Measurements from ENCODE around the gene TSPAN10. TPM values are rescaled to one million over a fixed set of nuclear protein-coding genes. Genes with fewer than 3 reads are reported as not detected.

TSPAN10 gene
- total and polyA plus RNA-seq, 2 of the 13 experiments (the other 11 are each of a cell fraction or from before 2014, with no cell fraction given): 0.54 to 0.75 TPM

DNA sequence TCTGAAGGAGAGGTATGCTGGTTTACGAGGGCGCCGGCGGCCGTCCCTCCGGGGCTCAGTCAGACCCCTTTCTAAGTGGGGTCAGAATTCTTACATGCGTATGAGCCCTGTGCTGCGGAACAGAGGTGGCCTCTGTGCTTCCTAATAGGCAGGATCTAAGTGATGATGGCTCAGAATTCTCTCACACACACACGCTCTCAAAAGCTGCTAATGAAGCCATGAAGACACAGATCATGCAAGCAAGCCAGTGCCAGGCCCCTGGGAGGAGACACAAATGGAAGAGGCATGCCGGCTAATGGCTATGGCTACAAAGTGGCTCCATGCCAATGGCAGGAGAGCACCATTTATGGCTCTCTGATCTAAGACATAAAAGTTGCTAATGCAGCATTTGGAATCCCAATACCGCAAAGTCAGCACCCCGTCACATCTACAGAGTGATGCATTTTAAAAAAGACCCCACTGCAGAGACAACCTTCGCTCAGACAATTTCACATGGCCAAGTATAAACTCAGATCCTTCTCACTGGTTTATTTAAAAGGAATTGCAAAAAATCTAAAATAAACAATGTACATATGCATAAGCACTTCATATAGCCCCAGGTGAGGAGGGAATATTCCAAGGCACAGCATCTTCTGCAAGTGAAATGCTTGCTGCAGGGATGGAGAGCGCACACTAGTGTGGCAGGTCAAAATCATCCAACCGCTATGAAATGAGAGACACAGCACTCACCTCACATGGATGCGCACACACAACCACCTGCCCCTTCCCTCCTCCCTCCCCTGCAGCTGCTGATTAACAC lies 24.6 kb upstream of the TSPAN10 start:
- Histone ChIP-seq H3K4me3 (replicated peaks in 1 of 3; ENCODE audit: insufficient read depth in 1 of 3, low read depth in 2 of 3, low read length in 3 of 3) (no peak overlapping the region), H3K4me2 (ENCODE audit: low read depth, low read length) (no peak overlapping the region), H3K9me3 (ENCODE audit: low read length) (no peaks in the 10 kb centered on the region), H2AFZ (ENCODE audit: low read length) (no peak overlapping the region), H3K79me2 (ENCODE audit: insufficient read depth, low read length) (peaks cover 31% of the 10 kb centered on the region), H3K36me3 (replicated peaks in 1 of 2; ENCODE audit: control insufficient read depth in 1 of 2, insufficient read depth in 2 of 2, low read length in 2 of 2) (peaks cover 44 to 78% of the 10 kb centered on the region in 2 experiments), H3K27ac (ENCODE audit: extremely low read length, insufficient read depth, low read length) (no peak overlapping the region), H3K4me1 (ENCODE audit: insufficient read depth, low read length) (peaks cover 15% of the 10 kb centered on the region), H3K9ac (ENCODE audit: insufficient read depth, low read depth, low read length) (no peak overlapping the region), H3K27me3 (ENCODE audit: control insufficient read depth in 1 of 2, insufficient read depth in 2 of 2, low read length in 2 of 2) (no peaks in the 10 kb centered on the region), H4K20me1 (ENCODE audit: insufficient read depth, low read length) (peaks cover 14% of the 10 kb centered on the region)
- ChIA-PET CTCF (ENCODE audit: low intra/inter-chr PET ratio, low total read pairs) (no interaction called here), POLR2A (no interaction called here)
- FAIRE-seq: no peak
- no peak for ATAC-seq
- no peak for DNase-seq (ENCODE audit: low spot score)
- intact Hi-C loops (cut with micrococcal nuclease; ENCODE audit: unreplicated experiment): no loop called here
- no TSS peak for BruUV-seq (replicated peaks)
- in situ Hi-C loops (cut with HindIII; ENCODE audit: extremely low pct_ligation_motif_present, low pct_unique_long_range_greater_than_20kb): no loop called here
- WGBS (ENCODE audit: low lambda C conversion rate): 92% methylated on average over 16 of the region's 16 CpGs
- TF ChIP-seq FOXJ3 (CRISPR knock-in tag; IDR thresholded peaks at IDR 0.05; ENCODE audit: borderline replicate concordance): no peak
- no peak for TF ChIP-seq BCL6 (CRISPR knock-in tag; IDR thresholded peaks at IDR 0.05)
- no peak for TF ChIP-seq ZNF724P (CRISPR knock-in tag; IDR thresholded peaks at IDR 0.05; ENCODE audit: borderline replicate concordance)
- TF ChIP-seq ZNF350 (CRISPR knock-in tag; IDR thresholded peaks at IDR 0.05; ENCODE audit: borderline replicate concordance, low read depth): no peak
- TF ChIP-seq SALL2 (CRISPR knock-in tag; IDR thresholded peaks at IDR 0.05): no peak
- TF ChIP-seq STAT5B (CRISPR knock-in tag; IDR thresholded peaks at IDR 0.05): no peak
- no peak for TF ChIP-seq ZNF614 (CRISPR knock-in tag; IDR thresholded peaks at IDR 0.05; ENCODE audit: borderline replicate concordance)
- TF ChIP-seq, protein P1, sequence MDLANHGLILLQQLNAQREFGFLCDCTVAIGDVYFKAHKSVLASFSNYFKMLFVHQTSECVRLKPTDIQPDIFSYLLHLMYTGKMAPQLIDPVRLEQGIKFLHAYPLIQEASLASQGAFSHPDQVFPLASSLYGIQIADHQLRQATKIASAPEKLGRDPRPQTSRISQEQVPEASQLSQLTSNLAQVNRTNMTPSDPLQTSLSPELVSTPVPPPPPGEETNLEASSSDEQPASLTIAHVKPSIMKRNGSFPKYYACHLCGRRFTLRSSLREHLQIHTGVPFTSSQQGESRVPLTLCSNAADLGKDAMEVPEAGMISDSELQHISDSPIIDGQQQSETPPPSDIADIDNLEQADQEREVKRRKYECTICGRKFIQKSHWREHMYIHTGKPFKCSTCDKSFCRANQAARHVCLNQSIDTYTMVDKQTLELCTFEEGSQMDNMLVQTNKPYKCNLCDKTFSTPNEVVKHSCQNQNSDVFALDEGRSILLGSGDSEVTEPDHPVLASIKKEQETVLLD (CRISPR knock-in tag; IDR thresholded peaks at IDR 0.05; ENCODE audit: low read depth): no peak
- no peak for TF ChIP-seq GABPB1 (CRISPR knock-in tag; IDR thresholded peaks at IDR 0.05)
- TF ChIP-seq JUND (CRISPR knock-in tag; IDR thresholded peaks at IDR 0.05): no peak
- TF ChIP-seq ARHGAP35 (CRISPR knock-in tag; IDR thresholded peaks at IDR 0.05; ENCODE audit: borderline replicate concordance): no peak
- TF ChIP-seq, protein P2, sequence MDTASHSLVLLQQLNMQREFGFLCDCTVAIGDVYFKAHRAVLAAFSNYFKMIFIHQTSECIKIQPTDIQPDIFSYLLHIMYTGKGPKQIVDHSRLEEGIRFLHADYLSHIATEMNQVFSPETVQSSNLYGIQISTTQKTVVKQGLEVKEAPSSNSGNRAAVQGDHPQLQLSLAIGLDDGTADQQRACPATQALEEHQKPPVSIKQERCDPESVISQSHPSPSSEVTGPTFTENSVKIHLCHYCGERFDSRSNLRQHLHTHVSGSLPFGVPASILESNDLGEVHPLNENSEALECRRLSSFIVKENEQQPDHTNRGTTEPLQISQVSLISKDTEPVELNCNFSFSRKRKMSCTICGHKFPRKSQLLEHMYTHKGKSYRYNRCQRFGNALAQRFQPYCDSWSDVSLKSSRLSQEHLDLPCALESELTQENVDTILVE (CRISPR knock-in tag; IDR thresholded peaks at IDR 0.05): no peak
- no peak for TF ChIP-seq SOX6 (IDR thresholded peaks at IDR 0.05)
- TF ChIP-seq SOX6 (CRISPR knock-in tag; IDR thresholded peaks at IDR 0.05): no peak
- TF ChIP-seq RAD21 (CRISPR knock-in tag; IDR thresholded peaks at IDR 0.05): no peak
- no peak for TF ChIP-seq TOPORS (CRISPR knock-in tag; IDR thresholded peaks at IDR 0.05)

Data from HepG2 (cell line).